T1000 (cell line): Measurements from ENCODE around the gene MMP26.
"Not testable (repeated sequence)": the region's sequence is repeated elsewhere in the genome, so short reads cannot be mapped to it uniquely, and the experiment has no call there.

Source experiments
- DNase-seq: peaks from one replicate; lab custom pipeline; 2025; ENCODE audit warnings: mixed read lengths; lab: John Stamatoyannopoulos, UW

Gene MMP26

DNA sequence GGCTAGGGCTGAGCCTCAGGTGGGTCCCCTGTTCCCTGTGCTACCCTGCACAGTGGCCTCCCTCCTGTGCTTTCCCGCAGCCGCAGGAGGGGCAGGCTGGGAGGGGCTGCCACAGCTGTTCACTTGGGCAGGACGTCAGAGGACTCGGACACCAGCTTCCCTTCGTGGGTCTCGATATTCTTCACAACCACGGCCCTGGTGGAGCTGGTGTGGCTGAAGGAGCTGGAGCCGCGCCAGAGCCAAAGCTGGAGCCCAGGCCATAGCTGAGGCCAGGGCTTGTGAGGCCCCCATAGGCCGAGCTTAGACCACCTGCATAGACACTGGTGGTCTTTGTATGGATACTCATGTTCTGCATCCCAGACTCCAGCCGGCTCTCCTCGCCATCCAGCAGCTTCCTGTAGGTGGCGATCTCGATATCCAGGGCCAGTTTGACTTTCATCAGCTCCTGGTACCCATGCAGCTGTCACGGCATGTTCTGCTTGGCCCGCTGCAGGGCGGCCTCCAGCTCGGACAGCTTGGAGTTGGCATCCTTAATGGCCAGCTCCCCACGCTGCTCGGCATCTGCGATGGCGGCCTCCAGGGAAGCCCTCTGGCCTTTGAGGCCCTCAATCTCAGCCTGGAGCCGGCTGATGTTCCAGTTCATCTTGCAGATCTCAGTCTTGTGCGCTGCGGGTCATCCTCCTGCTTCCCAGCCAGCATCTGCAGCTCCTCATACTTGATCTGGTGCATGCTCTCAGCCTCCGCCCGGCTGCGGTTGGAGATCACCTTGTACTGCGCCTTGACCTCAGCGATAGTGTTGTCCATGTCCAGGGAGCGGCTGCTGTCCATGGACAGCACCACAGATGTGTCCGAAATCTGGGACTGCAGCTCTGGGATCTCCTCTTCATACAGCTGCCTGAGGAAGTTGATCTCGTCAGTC is 18.3 kb downstream of the MMP26 start:
- not testable (repeated sequence) for DNase-seq

DNA sequence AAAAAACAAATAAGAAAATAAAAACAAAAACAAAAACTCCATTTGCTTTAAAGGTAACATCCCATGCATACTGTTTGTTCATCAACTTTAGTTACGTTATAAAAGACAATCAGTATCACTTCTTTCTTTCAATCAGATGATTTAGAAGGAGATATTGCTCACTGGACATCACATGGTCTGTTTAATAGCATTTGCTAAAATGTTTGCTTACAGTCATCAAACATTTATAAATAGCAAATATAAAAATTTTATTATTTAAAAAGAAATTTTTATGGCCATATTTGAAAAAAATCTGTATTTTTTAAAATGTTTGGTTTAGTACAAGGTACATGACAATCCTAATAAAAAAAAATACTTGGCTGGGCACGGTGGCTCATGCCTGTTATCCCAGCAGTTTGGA is 22.6 kb downstream of the MMP26 start:
- no peak for DNase-seq

DNA sequence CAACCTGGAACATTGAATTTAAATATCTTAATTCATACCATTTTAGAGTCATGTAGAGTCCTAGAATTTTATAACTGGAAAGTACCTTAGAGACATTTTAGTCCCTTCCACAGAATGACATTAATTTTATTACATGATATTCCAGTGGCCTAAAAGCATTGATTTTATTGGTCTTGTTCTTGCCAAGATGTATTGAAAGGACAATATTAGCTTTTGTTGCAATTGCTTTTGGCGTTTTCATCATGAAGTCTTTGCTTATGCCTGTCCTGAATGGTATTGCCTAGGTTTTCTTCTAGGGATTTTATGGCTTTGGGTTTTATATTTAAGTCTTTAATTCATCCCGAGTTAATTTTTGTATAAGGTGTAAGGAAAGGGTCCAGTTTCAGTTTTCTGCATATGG is 36.2 kb downstream of the MMP26 start:
- no peak for DNase-seq

DNA sequence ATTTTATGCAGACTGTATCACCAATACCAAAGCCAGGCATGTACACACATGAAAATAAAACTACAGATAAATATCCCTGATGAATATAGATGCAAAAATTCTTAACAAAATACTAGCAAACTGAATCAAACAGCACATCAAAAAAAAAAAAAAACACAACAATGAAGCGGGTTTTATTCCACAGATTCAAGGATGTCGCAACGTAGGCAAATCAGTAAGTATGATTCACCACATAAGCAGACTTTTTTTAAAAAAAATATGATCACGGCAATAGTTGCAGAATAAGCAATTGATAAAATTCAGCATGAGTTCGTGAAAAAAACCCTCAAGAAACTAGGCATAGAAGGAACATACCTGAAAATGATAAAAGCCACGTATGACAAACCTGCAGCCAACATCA is 43.9 kb downstream of the MMP26 start:
- no peak for DNase-seq

DNA sequence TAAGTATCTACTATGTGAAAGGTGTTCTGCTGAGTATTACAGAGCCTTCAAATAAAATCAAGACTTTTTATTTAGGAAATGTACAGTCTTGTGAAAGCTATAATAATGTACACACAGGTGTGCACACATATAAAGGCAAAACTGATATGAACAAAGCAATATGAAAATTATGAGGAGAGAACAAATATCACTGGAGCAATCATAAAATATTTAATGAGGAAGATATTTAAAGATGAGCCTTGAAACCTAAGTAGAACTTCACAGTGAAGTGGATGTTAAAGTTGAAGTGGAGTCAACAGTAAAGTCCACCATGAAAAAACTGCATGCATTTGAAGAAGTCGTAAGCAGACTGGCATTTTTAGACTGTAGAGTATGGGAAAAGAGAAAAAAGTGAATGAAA is 46.6 kb downstream of the MMP26 start:
- DNase-seq, result no peak
